ENCODE data around the gene PLA2G2F.
"Not testable (repeated sequence)": the region's sequence is repeated elsewhere in the genome, so short reads cannot be mapped to it uniquely, and the experiment has no call there.

Gene PLA2G2F

DNA sequence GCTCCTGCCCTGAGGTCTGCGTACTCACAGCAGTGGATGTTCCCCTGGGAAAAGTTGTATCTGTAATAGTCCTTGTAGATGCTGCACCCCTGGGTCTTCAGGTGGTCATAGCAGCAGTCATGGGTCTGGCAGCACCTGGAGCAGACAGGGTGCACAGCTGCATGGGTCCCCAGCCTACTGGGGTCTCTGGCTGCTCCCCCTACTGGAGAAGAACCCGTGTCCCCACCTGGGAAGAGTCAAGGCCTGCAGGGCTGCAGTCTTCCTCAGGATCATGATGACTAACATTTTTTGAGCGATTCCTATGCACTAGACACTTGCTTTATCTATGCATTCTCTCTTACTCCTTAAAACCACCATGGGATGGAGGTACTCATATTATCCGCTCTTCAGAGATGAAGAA, 23.6 kb upstream of the PLA2G2F start:
- DNase-seq, result no peak

DNA sequence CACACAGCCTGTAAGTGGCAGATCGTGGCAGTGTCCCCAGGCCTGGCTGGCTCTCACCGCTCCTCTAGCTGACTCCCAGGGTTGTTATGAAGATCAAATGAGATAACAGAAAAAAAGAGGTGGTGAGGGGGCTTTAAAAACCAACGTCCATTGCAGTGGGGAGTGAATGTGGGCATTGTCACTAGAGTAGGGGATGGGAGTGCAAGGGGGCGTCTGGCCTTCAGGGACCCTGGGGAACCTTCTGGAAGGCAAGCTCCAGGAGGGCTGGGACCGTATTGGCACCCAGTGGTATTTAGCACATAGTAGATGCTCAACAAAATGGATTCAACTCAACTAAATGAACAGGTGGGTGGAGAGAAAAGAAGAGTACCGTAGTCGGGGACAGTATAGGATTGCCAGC, 23.2 kb upstream of the PLA2G2F start:
- no peak for DNase-seq

DNA sequence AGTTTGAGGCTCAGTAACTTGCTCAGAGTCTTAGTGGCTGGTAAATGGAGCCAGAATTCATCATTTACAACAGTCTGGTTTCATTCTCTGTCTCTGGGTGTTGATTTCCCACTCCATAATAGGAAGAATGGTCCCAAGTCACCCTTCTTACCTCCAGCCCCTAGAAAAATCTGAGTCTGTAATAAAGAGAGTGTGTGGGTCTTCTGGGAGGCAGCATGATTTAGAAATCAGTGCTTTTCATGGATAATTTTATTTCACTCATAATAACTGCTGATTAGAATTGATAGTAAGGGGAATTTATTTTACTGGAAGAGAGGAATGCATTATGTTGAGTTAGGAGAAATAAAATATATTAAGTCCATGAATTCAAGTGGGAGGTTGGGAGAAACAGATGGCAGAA, 21.9 kb upstream of the PLA2G2F start:
- no peak for DNase-seq

DNA sequence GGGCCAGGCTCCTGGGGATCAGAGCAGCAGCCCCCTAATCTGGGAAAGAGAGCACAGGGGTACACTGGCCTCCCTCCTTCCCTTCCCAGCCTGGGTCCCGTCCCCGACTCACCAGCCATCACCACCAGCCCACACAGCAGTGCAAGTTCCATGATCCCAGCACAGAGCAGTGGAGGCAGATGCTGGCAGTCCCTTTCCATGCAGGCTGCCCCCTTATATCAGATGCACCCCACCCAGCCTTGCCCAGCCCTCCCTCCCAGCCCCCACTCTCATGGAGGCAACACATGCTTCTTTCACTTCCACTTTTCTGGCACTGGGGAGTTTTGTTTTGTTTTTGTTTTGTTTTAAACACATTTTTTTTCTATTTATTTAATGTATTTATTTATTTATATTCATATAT, 19.8 kb upstream of the PLA2G2F start, which contains the start of gene PLA2G2D:
TSS of gene PLA2G2D (minus strand) at position 190 of the 400 bp plus-strand sequence. CDS start at position 152, 38 bp downstream.
- no peak for DNase-seq

DNA sequence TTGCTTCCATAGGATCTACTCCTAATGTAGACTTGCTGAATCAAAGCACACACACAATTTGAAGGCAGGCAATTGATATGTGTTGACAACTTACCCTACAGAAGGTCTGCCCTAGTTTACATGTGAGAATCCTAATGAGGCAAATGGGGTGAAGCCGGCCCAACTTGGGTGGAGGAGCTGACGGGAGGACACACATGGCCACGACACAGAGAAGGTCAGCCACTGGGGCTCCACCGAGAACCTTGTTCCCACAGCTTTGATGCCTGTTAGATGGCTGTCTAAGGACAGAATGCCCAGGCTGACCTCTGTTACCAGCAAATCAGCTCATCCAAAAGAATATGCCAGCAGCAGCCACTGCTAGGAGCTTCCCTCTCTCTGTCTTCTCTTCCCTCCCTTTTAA, 18.3 kb upstream of the PLA2G2F start:
- DNase-seq, result no peak

DNA sequence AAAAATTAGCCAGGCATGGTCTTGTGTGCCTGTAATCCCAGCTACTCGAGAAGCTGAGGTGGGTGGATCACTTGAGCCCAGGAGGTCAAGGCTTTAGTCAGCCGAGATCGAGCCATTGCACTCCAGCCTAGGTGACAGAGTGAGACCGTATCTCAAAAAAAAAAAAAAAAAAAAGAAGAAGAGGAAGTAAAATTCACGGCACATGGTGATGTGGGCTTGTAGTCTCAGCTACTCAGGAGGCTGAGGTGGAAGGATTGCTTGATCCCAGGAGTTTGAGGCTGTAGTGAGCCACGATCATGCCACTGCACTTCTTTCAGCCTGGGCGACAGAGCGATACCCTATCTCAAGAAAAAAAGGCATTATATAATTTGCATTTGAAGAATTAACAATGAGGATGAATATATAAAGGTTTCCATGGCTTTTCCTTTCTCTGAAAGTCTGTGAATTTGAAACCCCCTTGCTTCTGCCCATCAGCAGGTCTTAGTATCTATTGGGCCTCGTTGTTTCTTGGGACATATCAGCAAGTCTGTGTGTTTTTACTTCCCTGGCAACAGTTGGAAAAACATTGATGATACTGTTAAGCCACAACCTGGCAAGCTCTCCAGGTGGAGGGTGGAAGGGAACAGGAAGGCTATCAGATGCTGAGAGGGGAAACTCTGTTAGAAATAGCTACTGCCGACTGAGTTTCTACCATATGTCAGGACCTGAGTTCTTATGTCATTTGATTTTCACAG, 15.2 kb upstream of the PLA2G2F start:
- DNase-seq, result no peak

DNA sequence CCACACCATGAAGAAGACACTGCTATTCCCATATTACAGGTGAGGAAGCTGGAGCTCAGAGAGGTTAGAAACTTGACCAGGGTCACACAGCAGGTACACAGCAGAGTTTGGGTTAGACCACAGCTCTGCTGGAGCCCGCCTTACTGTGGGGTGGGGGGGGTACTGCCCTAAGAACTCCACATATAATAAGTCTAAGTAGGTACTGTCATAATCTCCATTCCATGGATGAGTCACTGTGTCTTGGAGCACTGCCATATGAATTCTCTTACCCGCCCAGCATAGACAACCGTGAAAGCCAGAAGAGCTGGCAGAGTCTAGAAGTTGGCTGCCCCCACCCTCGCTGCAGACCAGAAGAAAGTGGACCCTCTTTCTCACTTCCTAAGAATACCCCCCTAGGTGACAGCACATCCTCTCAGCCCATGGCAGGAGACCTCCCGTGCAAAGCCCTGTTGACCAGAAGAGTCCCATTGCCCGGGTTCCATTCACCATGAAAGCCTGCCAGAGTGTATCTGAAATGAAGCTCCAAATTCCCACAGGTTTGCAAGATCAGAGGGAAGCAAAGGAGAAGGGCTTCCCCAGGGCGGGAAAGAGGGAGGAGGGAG, 14.6 kb upstream of the PLA2G2F start:
- DNase-seq, result no peak

DNA sequence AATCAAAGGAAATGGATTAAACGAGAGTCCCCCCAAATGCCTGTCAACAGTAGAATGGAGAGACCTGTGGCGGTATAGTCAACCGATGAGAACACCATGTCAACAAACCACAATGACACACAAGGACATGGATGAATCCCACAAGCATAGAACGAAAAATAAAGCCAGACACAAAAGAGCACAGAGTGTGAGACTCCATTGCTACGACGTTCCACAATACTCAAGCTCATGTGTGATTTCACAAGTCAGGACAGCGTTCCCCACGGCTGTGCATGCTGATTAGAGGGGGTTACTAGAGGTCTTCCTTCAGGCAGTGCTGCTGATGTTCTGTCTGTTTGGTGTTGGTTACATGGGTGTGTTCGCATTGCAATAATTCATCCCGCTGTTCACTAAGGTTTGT, 14.0 kb upstream of the PLA2G2F start:
- no peak for DNase-seq

DNA sequence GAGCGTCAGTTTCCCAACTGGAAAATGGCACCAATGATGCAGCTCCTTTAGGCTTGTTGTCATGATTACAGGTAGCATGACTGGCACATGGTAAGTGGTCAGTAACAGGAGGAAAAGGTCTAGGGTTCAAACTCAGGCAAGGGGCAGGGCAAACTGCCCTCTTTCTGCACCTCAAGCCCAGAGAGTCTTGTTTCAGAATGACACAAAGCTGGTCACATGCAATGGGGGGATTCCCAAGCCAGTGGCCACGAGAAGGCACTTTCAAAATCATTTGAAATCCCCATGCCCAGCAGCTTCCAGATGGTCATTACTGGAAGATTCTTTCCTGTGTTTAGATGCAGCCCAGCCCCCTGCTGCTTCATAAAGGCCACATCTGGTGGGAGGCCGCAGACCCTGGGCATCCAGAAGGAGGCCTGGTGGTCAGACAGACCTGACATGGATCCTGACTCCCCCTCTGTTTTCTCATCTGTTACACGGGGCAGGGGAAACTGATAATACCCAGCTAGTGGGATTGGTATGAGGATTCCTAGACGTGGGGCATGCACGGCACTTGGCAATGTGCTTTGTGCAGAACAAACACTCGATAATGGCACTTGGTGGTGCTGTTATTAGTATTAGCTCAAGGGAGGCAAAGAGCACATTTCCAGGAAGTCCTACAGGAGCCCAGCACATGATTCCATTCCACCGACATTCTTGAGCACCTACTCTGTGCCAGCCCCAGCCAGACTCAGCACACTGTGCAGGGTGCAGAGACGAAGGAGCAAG, 12.9 kb upstream of the PLA2G2F start:
- no peak for DNase-seq

DNA sequence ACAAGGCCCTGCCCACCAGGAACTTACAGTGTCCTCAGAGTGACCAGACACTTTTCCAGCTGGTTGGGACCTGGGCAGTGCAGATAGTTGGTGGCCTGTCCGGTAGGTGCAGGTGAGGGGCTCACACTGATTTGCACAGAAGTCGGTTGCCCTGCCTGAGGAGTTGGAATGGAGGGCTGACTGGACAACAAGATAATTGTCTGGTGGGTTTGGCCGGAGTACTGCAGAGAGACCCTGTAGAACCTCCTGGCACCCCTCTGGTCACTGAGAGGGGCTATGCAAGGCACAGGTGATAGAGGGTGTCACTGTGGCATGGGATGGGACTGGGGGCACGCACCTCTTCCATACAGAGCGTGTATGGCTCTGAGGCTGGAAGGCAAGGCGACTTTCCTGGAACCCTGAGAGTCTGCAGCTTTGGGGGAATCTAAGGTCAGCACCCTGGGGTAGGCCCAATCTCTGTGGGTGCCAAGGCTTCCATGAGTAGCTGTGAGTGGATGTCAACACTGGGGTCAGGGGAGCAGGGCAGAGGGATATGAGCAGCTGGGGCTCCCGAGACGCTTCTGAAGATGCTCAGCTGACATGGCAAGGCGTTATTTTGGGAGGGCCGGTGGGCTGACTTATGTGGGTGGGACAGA, 12.2 kb upstream of the PLA2G2F start:
- DNase-seq, result no peak

DNA sequence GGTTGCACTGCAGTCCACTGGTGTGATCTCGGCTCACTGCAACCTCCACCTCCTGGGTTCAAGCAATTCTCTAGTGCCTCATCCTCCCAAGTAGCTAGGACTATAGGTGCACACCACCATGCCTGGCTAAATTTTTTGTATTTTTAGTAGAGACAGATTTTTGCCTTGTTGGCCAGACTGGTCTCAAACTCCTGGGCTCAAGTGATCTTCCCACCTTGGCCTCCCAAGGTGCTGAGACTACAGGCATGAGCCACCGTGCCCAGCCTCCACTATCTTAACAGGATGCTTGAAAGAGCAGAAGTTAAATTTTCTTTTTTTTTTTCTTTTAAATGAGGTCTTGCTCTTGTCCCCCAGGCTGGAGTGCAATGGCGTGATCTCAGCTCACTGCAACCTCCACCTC, 8.6 kb upstream of the PLA2G2F start:
- DNase-seq, result not testable (repeated sequence)

DNA sequence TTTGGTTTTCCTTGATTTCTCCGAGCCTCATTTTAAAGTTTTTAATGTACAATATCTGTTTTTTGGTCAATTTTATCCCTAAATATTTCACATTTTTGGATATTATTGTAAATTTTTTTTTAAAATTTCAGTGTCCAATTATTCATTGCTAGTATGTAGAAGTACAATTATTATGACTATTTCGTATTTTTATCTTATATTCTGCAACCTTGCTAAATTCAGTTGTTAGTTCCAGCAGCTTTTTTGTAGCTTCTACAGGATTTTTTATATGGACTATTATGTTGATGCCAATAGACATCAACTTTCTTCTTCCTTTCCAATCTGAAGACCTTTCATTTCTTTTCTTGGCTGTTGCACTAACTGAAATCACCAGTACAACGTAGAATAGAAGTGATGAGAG, 4.1 kb upstream of the PLA2G2F start:
- no peak for DNase-seq

DNA sequence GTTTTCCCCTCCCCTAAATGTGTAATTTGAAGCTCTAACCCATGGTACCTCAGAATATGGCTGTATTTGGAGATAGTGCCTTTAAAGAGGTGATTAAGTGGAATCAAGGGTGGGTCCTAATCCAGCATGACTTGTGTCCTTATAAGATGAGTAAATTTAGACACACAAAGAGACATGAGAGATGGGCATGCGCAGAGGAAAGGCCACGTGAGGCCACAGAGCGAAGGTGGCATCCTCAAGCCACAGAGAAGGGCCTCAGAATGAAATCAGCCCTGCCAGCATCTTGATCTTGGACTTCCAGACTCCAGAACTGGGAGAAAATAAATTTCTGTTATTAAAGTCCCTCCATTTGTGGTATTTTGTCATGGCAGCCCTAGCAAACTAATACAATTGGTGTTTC, 2.9 kb upstream of the PLA2G2F start:
- no peak for DNase-seq

DNA sequence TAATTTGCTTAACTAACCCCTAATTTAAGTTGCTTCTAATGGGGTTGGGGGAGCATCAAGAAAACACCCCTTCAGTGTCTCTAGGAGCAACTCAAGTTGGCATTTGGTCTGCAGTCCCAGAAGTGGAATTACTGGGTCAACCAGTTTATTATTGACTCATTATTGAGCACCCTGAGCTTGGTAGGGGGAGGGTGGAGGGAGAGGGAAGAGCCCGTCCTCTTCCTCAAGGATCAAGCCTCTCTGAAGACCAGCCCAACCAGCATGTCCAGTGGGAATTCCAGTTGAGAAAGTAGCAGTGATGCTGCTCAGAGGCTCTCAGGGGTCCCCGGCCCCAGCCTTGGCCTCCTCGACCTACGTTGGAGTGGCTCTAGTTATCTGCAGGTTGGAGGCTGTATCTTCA, 2.1 kb upstream of the PLA2G2F start:
- DNase-seq, result no peak

DNA sequence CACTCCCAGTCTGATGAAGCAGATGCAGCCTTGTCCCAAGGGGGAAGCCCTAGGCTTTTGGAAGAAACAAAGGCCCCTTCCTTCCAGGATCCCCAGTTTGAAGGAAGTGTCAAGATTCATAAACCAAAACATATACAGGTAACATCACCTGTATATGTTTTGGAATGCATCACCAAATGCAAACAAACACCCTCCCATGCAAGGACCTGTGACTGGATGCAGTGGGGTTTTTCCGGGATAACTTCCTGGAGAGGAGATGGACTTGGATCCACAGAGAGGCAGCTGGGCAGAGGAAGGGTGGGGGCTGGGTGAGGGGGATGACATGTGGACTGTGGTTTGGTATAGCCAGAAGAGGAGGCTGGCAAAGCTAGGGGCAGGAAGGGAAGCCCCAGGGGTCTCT, 1.5 kb upstream of the PLA2G2F start:
- DNase-seq, result no peak

DNA sequence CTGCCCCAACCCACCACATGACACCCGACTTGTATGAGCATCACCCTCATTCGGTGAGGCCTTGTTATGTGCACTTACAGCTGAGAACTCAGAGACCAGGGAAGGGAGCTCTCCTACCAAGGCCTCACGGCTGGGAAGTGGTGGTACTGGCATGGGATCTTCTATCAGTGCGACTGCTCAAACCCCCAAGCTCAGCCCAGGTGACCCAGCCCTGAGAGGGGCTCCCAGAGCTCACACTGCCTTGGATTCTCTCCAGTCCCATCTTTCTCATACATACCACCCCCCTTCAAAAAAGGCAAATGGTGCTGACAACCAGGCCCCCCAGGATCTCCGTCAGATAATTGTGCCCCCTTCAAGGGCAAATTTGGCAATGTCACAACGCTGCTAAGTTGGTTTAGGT, 777 bp upstream of the PLA2G2F start:
- no peak for DNase-seq

DNA sequence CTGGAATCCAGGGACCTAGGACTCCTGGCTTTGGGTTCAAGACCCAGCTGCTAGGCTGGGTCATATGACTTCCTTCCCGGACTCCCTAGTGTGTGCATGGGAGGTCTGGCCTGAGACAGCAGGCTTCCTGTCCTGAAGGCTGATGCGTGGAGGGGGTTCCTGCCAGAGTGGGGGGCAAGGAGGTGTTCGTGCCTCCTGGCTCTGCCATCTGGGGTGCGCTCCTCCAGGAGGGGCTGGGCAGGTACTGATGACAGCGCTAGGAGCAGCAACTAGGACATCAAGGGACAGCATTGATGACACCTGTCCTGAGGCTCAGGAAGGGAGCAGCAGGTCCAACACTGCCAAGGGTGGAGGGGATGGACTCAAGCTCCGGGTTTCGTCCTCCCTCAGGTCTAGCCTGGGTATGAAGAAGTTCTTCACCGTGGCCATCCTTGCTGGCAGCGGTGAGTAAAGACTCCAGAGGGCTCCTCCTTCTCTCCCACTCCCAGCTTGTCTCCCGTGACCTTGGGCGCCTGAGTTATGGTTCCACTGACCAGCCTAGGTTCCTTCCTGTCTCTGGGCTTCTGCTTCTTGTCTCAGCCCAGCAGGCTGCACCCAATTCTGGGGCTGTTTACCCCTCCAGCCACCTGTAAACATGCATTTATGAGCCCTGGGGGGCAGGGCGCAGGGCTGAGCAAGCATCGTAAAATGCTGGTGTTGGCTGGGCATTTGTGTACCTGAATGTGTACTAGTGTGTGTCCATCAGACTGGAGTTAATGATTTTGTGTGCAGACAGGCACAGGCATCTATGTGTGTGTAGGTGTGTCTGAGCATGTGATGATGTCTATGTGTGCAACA, 871 bp downstream of the PLA2G2F start:
- no peak for DNase-seq

DNA sequence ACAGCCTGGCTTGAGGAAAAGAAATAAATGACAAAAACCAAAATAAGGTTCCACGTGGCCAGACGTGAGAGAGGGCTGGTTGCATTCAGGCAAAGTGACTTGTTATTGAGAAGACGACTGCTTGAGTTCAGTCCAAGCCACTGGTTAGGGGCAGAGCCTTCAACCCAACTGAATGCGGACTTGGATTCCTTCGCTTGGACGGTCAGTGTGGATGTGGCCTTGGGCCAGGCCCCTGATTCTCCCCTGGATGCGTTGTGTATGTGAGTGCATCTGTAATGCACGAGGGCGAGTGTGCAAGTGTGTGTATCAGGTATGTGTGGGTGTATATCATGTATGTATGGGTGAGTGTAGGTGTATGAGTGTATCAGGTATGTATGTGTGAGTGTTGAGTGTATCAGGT, 1.9 kb downstream of the PLA2G2F start:
- no peak for DNase-seq

DNA sequence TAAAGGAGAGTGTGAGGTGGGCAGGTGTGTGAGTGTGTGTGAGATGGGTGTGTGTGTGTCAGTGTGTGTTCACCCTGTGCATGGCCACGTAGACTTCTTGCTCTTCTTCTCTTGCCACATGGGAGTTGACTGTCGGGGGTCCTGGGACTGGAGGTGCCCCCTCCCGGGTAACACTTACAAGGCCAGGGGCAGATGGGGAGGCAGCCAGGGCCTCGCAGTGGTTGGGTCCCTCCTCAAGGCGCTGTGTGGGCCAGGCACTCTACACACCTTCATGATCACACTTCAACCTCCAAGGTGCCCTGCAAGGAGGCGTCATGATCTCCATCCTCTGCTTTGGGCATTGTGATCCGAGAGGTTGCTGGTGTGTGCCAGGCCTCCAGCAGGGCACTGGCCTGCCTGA, 2.3 kb downstream of the PLA2G2F start:
- no peak for DNase-seq

DNA sequence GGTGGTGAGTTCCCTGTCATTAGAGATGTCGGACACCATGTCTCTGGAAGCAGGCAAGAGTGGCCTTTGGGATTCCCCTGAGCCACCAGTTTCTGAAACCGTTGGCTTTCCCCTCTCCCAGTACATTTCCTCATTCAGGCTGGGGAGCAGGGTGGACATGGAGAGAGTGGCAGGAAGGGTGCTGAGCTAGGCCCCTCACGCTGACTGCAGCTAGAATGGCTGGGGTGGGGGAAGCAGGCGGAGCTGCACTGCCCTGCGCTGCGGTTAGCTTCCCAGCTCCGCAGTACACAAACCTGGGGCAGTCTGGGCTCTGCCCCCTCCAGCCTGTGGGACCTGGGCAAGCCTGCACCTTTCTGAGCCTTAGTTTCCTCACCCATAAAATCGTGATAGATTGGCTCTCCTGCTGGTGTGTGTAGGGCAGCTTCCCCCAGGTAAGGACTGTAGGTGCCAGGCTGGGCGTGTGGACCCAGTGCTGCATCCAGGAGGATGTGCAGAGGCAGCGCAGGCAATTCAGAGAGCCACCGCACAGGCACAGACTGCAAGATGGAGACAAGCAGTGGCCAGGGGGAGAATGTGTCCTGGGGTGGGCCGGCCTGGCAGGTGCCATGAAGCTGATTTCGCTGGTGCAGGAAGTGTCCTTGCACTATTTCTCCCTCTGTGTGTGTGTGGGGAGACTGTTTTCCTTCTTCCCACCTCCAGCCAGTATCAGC, 3.0 kb downstream of the PLA2G2F start:
- DNase-seq, result no peak

DNA sequence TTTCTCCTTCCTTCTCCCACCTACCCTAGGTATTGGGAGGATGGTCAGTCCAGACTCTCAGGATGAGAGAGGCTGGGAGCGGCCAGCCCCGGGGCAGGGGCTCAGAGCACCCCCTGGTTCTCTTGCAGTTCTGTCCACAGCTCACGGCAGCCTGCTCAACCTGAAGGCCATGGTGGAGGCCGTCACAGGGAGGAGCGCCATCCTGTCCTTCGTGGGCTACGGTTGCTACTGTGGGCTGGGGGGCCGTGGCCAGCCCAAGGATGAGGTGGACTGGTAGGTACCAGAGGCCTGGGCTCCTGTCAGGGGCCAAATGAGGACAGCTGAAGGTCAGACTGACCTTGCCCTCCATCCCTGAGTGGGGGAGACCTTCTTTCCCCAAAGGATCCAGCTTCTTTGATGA, 4.2 kb downstream of the PLA2G2F start:
- DNase-seq, result no peak

Measured in CD4-positive, alpha-beta T cell treated with Interferon gamma for 1 hour (primary cell).